Pons (tissue), 1 donor: ENCODE data around the gene HEMGN.

Source experiments
- DNase-seq: peaks from one replicate; pipeline ENCODE4 v3.0.0-alpha.2; 2016; ENCODE audit warnings: low spot score

HEMGN gene

GRCh38 chr9:97895695-97896332 is 42.2 kb downstream of the HEMGN start:
- DNase-seq: no peak

GRCh38 chr9:97895211-97895610 is 42.8 kb downstream of the HEMGN start:
- no peak for DNase-seq

GRCh38 chr9:97892421-97892820 is 45.6 kb downstream of the HEMGN start:
- DNase-seq: no peak

GRCh38 chr9:97891736-97892135 is 46.2 kb downstream of the HEMGN start:
- DNase-seq: no peak

GRCh38 chr9:97889941-97890887 is 47.8 kb downstream of the HEMGN start:
- DNase-seq: no peak

DNA sequence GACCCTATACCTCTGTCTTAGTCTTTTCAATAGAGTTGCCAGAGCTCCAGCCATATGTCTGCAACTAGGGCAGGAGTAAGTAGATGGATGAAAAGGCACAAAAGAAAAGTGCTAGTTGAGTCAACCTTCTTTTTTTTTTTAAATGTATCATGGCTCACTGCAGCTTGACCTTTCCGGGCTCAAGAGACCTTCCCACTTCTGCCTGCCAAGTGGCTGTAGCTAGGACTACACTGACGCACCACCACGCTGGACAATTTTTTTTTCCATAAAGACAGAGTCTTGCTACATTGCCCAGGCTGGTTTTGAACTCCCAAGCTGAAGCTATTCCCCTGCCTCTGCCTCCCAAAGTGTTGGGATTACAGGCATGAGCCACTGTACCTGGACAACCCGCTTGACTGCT is 57.6 kb downstream of the HEMGN start:
- DNase-seq: no peak
